OCI-LY3 (cell line): Measurements from ENCODE around the gene MTOR.

ENCODE experiments used
- H2AFZ ChIP-seq: fragments of 200-600, 300-600 bp; shearing (Covaris generic); 2 replicates; pipeline ENCODE4 v1.6.0; 2014; ENCODE audit warnings: antibody characterized with exemption, low read depth, low read length
- H3K27ac ChIP-seq: fragments of 200-600, 300-600 bp; sonication (generic); 2 replicates; pipeline ENCODE4 v1.5.1; 2014; ENCODE audit warnings: mild to moderate bottlenecking, low read length, moderate library complexity, mixed read lengths
- H3K27me3 ChIP-seq: fragments of 200-600, 300-600 bp; sonication (generic); 2 replicates; pipeline ENCODE4 v1.6.1; 2014; ENCODE audit warnings: low read depth, low read length, mixed read lengths
- H3K36me3 ChIP-seq: fragments of 200-600, 300-600 bp; sonication (generic); replicated peaks from 2 replicates; pipeline ENCODE3; 2014; ENCODE audit warnings: low read depth, low read length, mixed read lengths
- H3K4me1 ChIP-seq: fragments of 300-600, 200-600 bp; sonication (generic); 2 replicates; pipeline ENCODE4 v1.6.1; 2014; ENCODE audit warnings: low read length, mixed read lengths
- H3K4me2 ChIP-seq: fragments of 200-600, 300-600 bp; sonication (generic); 2 replicates; pipeline ENCODE4 v1.6.1; 2014; ENCODE audit warnings: low read length, mixed read lengths
- H3K4me3 ChIP-seq: fragments of 300-600, 200-600 bp; sonication (generic); 2 replicates; pipeline ENCODE4 v1.5.1; 2014; ENCODE audit warnings: antibody characterized with exemption, mild to moderate bottlenecking, low read length, moderate library complexity
- H3K79me2 ChIP-seq: fragments of 300-600, 200-600 bp; shearing (Covaris generic); 2 replicates; pipeline ENCODE4 v1.6.1; 2014; ENCODE audit warnings: mild to moderate bottlenecking, low read length, mixed read lengths
- H3K9ac ChIP-seq: fragments of 300-600, 200-600 bp; shearing (Covaris generic); 2 replicates; pipeline ENCODE4 v1.6.0; 2014; ENCODE audit warnings: mild to moderate bottlenecking, low read length, moderate library complexity
- H3K9me3 ChIP-seq: fragments of 200-600, 300-600 bp; shearing (Covaris generic); 2 replicates; pipeline ENCODE4 v1.6.1; 2014; ENCODE audit warnings: low read length, mixed read lengths; ENCODE audit not compliant: insufficient read depth
- H4K20me1 ChIP-seq: fragments of 200-600, 300-600 bp; sonication (generic); 2 replicates; pipeline ENCODE4 v1.6.1; 2016; ENCODE audit warnings: low read length, mixed read lengths; ENCODE audit not compliant: insufficient read depth
- CTCF ChIP-seq: fragments of 200-600, 300-600 bp; sonication (generic); IDR thresholded peaks from 2 replicates; pipeline ENCODE4 v1.5.1; 2014; ENCODE audit warnings: antibody characterized with exemption, low read length, low read depth
- EZH2phosphoT487 ChIP-seq: fragments of 200-600 bp; shearing (Covaris generic); IDR thresholded peaks from 2 replicates; pipeline ENCODE4 v1.6.1; 2018; ENCODE audit warnings: antibody characterized with exemption, mixed run types, low read depth

Gene MTOR

GRCh38 chr1:11126569-11126968 lies 135.8 kb downstream of the MTOR start:
- H3K4me3 ChIP-seq: no peak overlapping the region
- no peak overlapping the region for H3K9ac ChIP-seq
- no peaks in the 10 kb centered on the region for H3K27me3 ChIP-seq
- H3K79me2 ChIP-seq: no peaks in the 10 kb centered on the region
- no peak overlapping the region for H2AFZ ChIP-seq
- no peaks in the 10 kb centered on the region for H3K4me1 ChIP-seq
- H3K9me3 ChIP-seq: no peaks in the 10 kb centered on the region
- TF ChIP-seq CTCF: no peak
- no peak for TF ChIP-seq EZH2phosphoT487
- no peaks in the 10 kb centered on the region for H4K20me1 ChIP-seq
- H3K36me3 ChIP-seq: peaks cover 16% of the 10 kb centered on the region
- no peak overlapping the region for H3K27ac ChIP-seq
- no peak overlapping the region for H3K4me2 ChIP-seq

GRCh38 chr1:11125931-11126330 lies 136.4 kb downstream of the MTOR start:
- H3K9me3 ChIP-seq: no peaks in the 10 kb centered on the region
- H3K27ac ChIP-seq: no peak overlapping the region
- TF ChIP-seq CTCF: no peak
- TF ChIP-seq EZH2phosphoT487: no peak
- no peak overlapping the region for H3K4me2 ChIP-seq
- H4K20me1 ChIP-seq: no peaks in the 10 kb centered on the region
- no peaks in the 10 kb centered on the region for H3K27me3 ChIP-seq
- no peak overlapping the region for H3K9ac ChIP-seq
- H3K36me3 ChIP-seq: peaks cover 16% of the 10 kb centered on the region
- H3K4me1 ChIP-seq: no peaks in the 10 kb centered on the region
- no peak overlapping the region for H2AFZ ChIP-seq
- H3K79me2 ChIP-seq: no peaks in the 10 kb centered on the region
- no peak overlapping the region for H3K4me3 ChIP-seq

GRCh38 chr1:11124965-11125364 lies 137.4 kb downstream of the MTOR start:
- H3K4me2 ChIP-seq: no peak overlapping the region
- no peak overlapping the region for H3K9ac ChIP-seq
- no peaks in the 10 kb centered on the region for H3K9me3 ChIP-seq
- no peak for TF ChIP-seq CTCF
- TF ChIP-seq EZH2phosphoT487: no peak
- H2AFZ ChIP-seq: no peak overlapping the region
- no peak overlapping the region for H3K27ac ChIP-seq
- H3K79me2 ChIP-seq: no peaks in the 10 kb centered on the region
- no peaks in the 10 kb centered on the region for H4K20me1 ChIP-seq
- no peak overlapping the region for H3K4me3 ChIP-seq
- no peaks in the 10 kb centered on the region for H3K4me1 ChIP-seq
- H3K27me3 ChIP-seq: no peaks in the 10 kb centered on the region
- peaks cover 12% of the 10 kb centered on the region for H3K36me3 ChIP-seq

GRCh38 chr1:11116318-11116717 lies 146.0 kb downstream of the MTOR start:
- Histone ChIP-seq H3K4me2 (no peak overlapping the region), H3K9ac (no peak overlapping the region), H3K4me3 (no peak overlapping the region), H2AFZ (no peak overlapping the region), H3K36me3 (no peaks in the 10 kb centered on the region), H3K27ac (no peak overlapping the region), H3K79me2 (no peaks in the 10 kb centered on the region), H4K20me1 (no peaks in the 10 kb centered on the region), H3K9me3 (no peaks in the 10 kb centered on the region), H3K27me3 (no peaks in the 10 kb centered on the region), H3K4me1 (no peaks in the 10 kb centered on the region)
- TF ChIP-seq CTCF (no peak), EZH2phosphoT487 (no peak)
